MM.1S (cell line): ENCODE results near the gene BCAR3.

Experiments used
- DNase-seq: peaks from one replicate; pipeline ENCODE4 v3.0.0-alpha.2; 2015
- H2AFZ ChIP-seq: fragments of 300-600 bp; sonication (generic); 2 replicates; pipeline ENCODE4 v1.6.0; 2016; ENCODE audit warnings: antibody characterized with exemption, low read length
- H3F3A ChIP-seq: fragments of 300-600 bp; sonication (generic); 2 replicates; pipeline ENCODE4 v1.6.1; 2016; ENCODE audit warnings: mild to moderate bottlenecking, antibody characterized with exemption, low read length, moderate library complexity, mixed read lengths; ENCODE audit not compliant: insufficient read depth
- H3K27ac ChIP-seq: fragments of 300-600 bp; sonication (generic); 2 replicates; pipeline ENCODE4 v1.5.1; 2016; ENCODE audit warnings: mild to moderate bottlenecking, low read length
- H3K27me3 ChIP-seq: fragments of 300-600 bp; sonication (generic); replicated peaks from 2 replicates; pipeline ENCODE4 v1.6.0; 2016; ENCODE audit warnings: low read length; ENCODE audit not compliant: insufficient read depth
- H3K36me3 ChIP-seq: fragments of 300-600 bp; sonication (generic); replicated peaks from 2 replicates; pipeline ENCODE4 v1.6.1; 2016; ENCODE audit warnings: mild to moderate bottlenecking, low read length, mixed read lengths; ENCODE audit not compliant: insufficient read depth
- H3K4me1 ChIP-seq: fragments of 300-600 bp; sonication (generic); 2 replicates; pipeline ENCODE4 v1.6.1; 2016; ENCODE audit warnings: low read length, mixed read lengths
- H3K4me2 ChIP-seq: fragments of 300-600 bp; sonication (generic); 2 replicates; pipeline ENCODE4 v1.6.0; 2016; ENCODE audit warnings: low read depth, low read length
- H3K4me3 ChIP-seq: fragments of 300-600 bp; sonication (generic); 2 replicates; pipeline ENCODE4 v1.5.1; 2016; ENCODE audit warnings: low read length, mixed read lengths
- H3K79me2 ChIP-seq: fragments of 300-600 bp; sonication (generic); 2 replicates; pipeline ENCODE4 v1.6.1; 2016; ENCODE audit warnings: mixed run types, low read length, mixed read lengths
- H3K9ac ChIP-seq: fragments of 300-600 bp; sonication (generic); 2 replicates; pipeline ENCODE4 v1.6.1; 2016; ENCODE audit warnings: low read length, mixed read lengths
- H3K9me2 ChIP-seq: fragments of 300-600 bp; sonication (generic); replicated peaks from 2 replicates; pipeline ENCODE4 v1.6.1; 2016; ENCODE audit warnings: mild to moderate bottlenecking, low read length, mixed read lengths; ENCODE audit not compliant: insufficient read depth
- H3K9me3 ChIP-seq: fragments of 300-600 bp; sonication (generic); replicated peaks from 2 replicates; pipeline ENCODE4 v1.6.1; 2016; ENCODE audit warnings: mild to moderate bottlenecking, low read length, mixed read lengths; ENCODE audit not compliant: insufficient read depth
- H4K20me1 ChIP-seq: fragments of 300-600 bp; sonication (generic); 2 replicates; pipeline ENCODE4 v1.6.1; 2016; ENCODE audit warnings: mild to moderate bottlenecking, low read length, moderate library complexity, mixed read lengths; ENCODE audit not compliant: insufficient read depth
- EZH2 ChIP-seq: fragments of 300-600 bp; sonication (generic); optimal IDR thresholded peaks from 2 replicates; pipeline ENCODE3; 2017; ENCODE audit warnings: low read depth, mild to moderate bottlenecking, antibody characterized with exemption, low read length, mixed read lengths
- EZH2phosphoT487 ChIP-seq: fragments of 300-600 bp; sonication (generic); IDR thresholded peaks from 2 replicates; pipeline ENCODE4 v1.6.1; 2018; ENCODE audit warnings: antibody characterized with exemption, low read length
- TF ChIP-seq, protein P1 (sequence below): fragments of 300-600 bp; sonication (generic); IDR thresholded peaks from 2 replicates; pipeline ENCODE4 v1.5.1; 2016; ENCODE audit warnings: antibody characterized with exemption, low read length, mixed read lengths

The BCAR3 gene

GRCh38 chr1:93631626-93632365 is 49.8 kb downstream of the BCAR3 start:
- H3K36me3 ChIP-seq = no peaks in the 10 kb centered on the region
- H3K9me2 ChIP-seq = no peaks in the 10 kb centered on the region
- H4K20me1 ChIP-seq = no peaks in the 10 kb centered on the region
- H3K4me2 ChIP-seq = no peak overlapping the region
- no peaks in the 10 kb centered on the region for H3K79me2 ChIP-seq
- H3K4me1 ChIP-seq = no peaks in the 10 kb centered on the region
- H3K27ac ChIP-seq = no peak overlapping the region
- TF ChIP-seq EZH2phosphoT487 (no peak), EZH2 (no peak)
- TF ChIP-seq, protein P1, sequence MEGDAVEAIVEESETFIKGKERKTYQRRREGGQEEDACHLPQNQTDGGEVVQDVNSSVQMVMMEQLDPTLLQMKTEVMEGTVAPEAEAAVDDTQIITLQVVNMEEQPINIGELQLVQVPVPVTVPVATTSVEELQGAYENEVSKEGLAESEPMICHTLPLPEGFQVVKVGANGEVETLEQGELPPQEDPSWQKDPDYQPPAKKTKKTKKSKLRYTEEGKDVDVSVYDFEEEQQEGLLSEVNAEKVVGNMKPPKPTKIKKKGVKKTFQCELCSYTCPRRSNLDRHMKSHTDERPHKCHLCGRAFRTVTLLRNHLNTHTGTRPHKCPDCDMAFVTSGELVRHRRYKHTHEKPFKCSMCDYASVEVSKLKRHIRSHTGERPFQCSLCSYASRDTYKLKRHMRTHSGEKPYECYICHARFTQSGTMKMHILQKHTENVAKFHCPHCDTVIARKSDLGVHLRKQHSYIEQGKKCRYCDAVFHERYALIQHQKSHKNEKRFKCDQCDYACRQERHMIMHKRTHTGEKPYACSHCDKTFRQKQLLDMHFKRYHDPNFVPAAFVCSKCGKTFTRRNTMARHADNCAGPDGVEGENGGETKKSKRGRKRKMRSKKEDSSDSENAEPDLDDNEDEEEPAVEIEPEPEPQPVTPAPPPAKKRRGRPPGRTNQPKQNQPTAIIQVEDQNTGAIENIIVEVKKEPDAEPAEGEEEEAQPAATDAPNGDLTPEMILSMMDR = no peak
- H3K9ac ChIP-seq = no peak overlapping the region
- H2AFZ ChIP-seq = no peak overlapping the region
- no peaks in the 10 kb centered on the region for H3F3A ChIP-seq
- H3K27me3 ChIP-seq = no peaks in the 10 kb centered on the region
- H3K4me3 ChIP-seq = no peak overlapping the region
- no peaks in the 10 kb centered on the region for H3K9me3 ChIP-seq
- no peak for DNase-seq

- no peaks in the 10 kb centered on the region for H3F3A ChIP-seq
- no peaks in the 10 kb centered on the region for H3K79me2 ChIP-seq
- H2AFZ ChIP-seq = no peak overlapping the region
- no peaks in the 10 kb centered on the region for H3K9me3 ChIP-seq
- H3K9ac ChIP-seq = no peak overlapping the region
- TF ChIP-seq EZH2 (no peak), EZH2phosphoT487 (no peak)
- TF ChIP-seq, protein P1 = no peak
- H3K4me1 ChIP-seq = no peaks in the 10 kb centered on the region
- DNase-seq = no peak
- H3K4me3 ChIP-seq = no peak overlapping the region
- no peaks in the 10 kb centered on the region for H3K27me3 ChIP-seq
- no peaks in the 10 kb centered on the region for H4K20me1 ChIP-seq
- no peaks in the 10 kb centered on the region for H3K9me2 ChIP-seq
- H3K4me2 ChIP-seq = no peak overlapping the region
- H3K36me3 ChIP-seq = no peaks in the 10 kb centered on the region
- H3K27ac ChIP-seq = no peak overlapping the region
Observed at GRCh38 chr1:93630168-93630567, 51.5 kb downstream of the BCAR3 start.

DNA sequence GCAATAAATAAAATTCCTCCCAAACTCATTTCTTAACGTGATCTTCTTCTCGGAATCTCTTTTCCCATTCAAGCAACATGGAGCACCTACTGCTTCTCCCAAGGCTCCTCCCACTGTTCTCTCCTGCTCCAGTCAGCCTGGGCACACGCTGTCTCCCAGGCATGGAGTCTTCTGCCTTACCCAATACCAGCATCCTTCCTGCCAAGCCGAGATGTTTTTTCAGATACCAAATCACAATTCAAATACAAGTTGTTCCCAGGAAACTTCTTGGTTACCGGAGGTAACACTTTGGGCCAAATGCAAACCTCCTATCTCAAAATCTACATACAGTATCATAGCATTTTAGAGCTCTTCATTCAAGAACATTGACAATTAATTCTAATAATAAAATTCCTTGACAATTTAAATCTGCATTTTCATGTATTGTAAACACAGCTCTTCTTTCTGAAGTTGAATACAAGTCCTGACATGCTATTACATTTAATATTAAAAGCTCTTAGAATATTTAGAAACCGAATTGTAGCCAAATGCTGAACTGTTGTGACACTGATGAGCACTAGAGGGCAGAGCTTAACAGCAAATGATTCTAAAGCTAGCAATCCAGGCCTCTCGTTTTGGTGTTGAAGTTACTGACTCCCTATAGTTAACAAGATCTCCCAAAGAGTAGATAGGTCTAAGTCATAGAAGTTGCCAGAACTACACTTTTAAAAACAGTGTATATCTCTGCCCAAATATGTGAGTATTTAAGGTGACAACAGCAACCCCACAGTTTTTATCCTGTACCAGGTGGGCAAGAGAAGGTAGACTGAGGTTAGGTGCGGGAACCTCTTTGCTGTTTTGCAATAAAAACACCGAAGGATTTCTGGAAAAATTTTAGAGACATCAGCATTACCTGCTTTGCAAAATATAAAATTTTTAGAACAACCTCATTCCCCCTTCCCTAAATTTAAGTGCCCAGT is 52.3 kb downstream of the BCAR3 start:
- peak; percentile 42 for DNase-seq
- H3K27ac ChIP-seq = no peak overlapping the region
- H3K9me2 ChIP-seq = no peaks in the 10 kb centered on the region
- H3F3A ChIP-seq = no peaks in the 10 kb centered on the region
- no peak overlapping the region for H3K9ac ChIP-seq
- no peaks in the 10 kb centered on the region for H4K20me1 ChIP-seq
- H3K4me1 ChIP-seq = no peaks in the 10 kb centered on the region
- H3K9me3 ChIP-seq = no peaks in the 10 kb centered on the region
- no peak overlapping the region for H3K4me2 ChIP-seq
- no peaks in the 10 kb centered on the region for H3K36me3 ChIP-seq
- H3K4me3 ChIP-seq = no peak overlapping the region
- H2AFZ ChIP-seq = no peak overlapping the region
- no peak for TF ChIP-seq EZH2
- TF ChIP-seq EZH2phosphoT487 = no peak
- TF ChIP-seq, protein P1 = peak; percentile 53
- no peaks in the 10 kb centered on the region for H3K79me2 ChIP-seq
- H3K27me3 ChIP-seq = no peaks in the 10 kb centered on the region
